NCI-H2107 treated with DMSO at 0.1 percent for 48 hours (cell line): ENCODE results near the gene GDF10.

Experiments used
- DNase-seq: peaks from one replicate; lab custom pipeline; 2025; ENCODE audit not compliant: unreplicated experiment; lab: John Stamatoyannopoulos, UW

Gene GDF10, protein sequence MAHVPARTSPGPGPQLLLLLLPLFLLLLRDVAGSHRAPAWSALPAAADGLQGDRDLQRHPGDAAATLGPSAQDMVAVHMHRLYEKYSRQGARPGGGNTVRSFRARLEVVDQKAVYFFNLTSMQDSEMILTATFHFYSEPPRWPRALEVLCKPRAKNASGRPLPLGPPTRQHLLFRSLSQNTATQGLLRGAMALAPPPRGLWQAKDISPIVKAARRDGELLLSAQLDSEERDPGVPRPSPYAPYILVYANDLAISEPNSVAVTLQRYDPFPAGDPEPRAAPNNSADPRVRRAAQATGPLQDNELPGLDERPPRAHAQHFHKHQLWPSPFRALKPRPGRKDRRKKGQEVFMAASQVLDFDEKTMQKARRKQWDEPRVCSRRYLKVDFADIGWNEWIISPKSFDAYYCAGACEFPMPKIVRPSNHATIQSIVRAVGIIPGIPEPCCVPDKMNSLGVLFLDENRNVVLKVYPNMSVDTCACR

DNA sequence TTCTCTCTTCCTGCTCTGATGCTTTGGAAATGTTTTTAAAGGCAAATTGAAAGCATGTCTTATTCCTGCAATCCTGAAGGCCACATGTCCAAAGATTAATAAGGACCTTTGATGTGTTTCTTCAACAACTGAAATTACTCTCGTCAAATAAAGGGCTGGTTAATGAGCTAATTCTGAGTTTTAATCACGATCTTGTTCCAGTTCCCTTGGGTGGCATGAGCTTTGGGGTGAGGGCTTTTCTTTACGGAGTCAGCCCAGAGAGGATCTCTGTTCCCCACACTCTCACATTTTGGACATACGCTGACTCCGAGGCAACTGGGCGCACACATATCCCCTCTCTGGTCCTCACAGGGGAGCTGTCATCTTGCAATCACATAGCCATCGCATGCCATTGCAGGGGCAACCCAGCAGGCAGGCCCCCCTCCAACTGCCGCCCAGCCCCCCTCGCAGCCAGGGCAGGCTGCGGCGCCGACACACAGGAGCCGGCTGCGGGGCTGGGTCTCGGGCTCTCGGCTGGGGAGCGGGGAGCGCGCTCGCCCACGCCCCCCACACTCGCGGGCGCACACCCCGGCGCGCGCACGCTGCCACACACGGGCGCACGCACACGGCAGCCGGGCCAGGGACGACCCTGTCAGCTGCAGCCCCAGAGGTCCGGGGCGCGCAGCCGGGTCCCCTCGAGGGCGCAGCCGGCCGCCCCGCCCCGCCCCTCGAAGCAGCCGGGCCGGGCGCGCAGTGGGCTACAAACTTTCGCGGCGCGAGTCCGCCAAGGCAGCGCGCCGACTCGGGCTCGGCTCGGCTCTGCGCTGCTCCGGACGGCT, at the start of gene GDF10:
Gene GDF10 (plus strand): TSS at position 587 of the 818 bp plus-strand sequence. CDS start 455 bp downstream, outside the sequence.
- DNase-seq = no peak

- no peak for DNase-seq
Observed at GRCh38 chr10:47252093-47252780, 47.8 kb upstream of the GDF10 start.

GRCh38 chr10:47253030-47253637, 46.9 kb upstream of the GDF10 start:
- DNase-seq = no peak

DNA sequence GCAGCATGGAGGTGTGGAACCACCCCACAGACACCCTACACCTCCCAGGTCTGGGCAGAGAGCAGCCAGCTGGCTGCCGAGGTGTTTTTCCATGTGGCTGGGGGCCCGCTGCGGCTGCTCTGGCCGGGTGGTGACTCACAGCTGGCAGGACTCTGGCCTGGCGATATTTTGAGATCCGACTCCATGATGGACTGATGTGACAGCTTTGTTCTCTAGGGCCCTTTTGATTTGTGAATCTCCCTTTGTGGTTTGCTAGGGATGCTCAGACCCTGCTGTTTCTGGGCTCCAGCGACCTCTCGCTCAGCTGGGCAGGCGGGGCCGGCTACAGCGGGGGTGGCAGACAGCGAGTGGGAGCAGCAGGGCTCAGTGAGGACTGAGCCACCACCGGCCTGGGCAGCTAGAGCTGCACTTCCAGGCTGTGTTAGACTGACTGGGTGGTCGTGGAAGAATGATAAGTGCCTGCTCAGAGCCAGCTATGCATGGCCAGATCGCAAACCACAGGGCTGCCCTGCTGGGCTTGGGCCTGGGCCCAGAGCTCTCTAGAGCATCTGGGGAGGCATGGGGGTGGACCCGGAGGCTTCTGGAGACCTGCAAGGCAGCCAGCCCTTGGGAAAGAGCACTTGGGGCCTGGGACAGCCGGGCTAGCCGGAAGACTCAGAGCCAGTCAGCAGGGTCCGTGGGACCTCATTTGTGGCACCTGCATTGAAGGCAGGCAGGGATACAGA, 46.2 kb upstream of the GDF10 start:
- no peak for DNase-seq

DNA sequence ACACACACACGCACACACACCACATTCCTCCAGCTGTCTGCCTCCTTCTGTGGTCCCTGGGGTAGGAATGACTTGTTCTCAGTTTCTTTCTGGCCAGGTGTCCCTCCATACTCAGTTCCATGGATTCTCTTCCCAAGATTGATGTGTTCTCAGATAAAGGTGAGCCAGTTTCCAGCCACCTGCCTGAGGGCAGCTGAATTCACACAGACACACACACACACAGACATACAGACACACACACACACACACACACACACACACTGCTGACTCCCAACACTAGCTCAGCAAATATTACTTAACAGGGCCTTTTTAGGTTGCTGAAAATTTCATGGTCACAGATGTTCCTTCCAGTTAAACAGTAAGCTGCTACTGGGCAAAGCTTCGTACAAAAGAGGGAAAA, 45.4 kb upstream of the GDF10 start:
- no peak for DNase-seq

GRCh38 chr10:47255033-47255813, 44.8 kb upstream of the GDF10 start:
- no peak for DNase-seq

DNA sequence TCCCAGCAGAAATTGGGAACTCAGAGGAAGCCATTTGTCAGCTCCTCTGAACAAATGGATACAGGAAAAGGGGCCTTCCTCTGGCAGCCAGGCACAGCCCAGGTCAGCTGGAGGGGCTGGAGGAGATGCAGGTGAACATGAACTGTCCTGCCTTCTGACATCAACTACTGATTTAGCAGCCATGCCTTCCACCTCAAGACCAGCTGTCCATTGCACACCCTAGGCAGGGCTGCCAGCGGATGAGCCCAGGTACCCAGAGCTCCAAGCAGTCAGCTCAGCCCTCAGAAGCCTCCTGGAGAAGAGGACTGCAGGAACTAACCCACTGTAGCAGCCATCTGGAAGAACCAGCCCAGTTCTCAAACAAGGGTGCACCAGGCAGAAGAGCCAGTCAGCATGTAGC, 44.1 kb upstream of the GDF10 start:
- DNase-seq = no peak

- DNase-seq = no peak
Observed at GRCh38 chr10:47256751-47257336, 43.2 kb upstream of the GDF10 start.

GRCh38 chr10:47257396-47258120, 42.4 kb upstream of the GDF10 start:
- no peak for DNase-seq

- no peak for DNase-seq
Observed at GRCh38 chr10:47258921-47259320, 41.1 kb upstream of the GDF10 start.

- no peak for DNase-seq
Observed at GRCh38 chr10:47259466-47259865, 40.5 kb upstream of the GDF10 start.

DNA sequence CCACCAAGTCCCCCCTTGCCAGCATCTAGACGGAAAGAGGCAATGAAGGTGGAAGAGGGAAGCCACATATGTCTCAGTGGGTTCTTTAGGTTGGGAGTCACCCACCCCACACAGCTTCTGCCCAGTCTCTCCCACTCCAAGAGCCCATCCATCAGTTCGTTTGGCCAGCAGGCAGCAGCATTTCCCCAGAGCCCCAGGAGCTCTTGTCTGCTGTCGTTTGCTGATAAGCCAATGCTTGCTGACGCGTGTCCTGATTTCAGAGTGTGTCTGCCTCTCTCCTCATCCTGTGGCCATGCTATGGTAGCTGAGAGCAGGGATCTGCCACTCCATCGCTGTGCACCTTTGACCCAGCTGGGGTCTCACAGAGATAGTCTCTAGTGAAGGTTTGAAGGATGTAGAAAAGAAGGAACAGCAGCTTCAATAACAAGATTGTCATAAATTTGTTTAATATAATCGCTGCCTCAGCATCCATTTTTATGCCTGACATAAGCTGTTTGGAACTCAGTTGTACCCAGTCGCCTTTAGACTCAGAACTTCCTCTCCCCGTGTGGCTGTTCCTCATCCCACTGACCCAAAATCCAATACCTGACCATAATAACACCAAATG, 39.4 kb upstream of the GDF10 start:
- no peak for DNase-seq

GRCh38 chr10:47261121-47261520, 38.9 kb upstream of the GDF10 start:
- no peak for DNase-seq

- no peak for DNase-seq
Observed at GRCh38 chr10:47261556-47261955, 38.4 kb upstream of the GDF10 start.

DNA sequence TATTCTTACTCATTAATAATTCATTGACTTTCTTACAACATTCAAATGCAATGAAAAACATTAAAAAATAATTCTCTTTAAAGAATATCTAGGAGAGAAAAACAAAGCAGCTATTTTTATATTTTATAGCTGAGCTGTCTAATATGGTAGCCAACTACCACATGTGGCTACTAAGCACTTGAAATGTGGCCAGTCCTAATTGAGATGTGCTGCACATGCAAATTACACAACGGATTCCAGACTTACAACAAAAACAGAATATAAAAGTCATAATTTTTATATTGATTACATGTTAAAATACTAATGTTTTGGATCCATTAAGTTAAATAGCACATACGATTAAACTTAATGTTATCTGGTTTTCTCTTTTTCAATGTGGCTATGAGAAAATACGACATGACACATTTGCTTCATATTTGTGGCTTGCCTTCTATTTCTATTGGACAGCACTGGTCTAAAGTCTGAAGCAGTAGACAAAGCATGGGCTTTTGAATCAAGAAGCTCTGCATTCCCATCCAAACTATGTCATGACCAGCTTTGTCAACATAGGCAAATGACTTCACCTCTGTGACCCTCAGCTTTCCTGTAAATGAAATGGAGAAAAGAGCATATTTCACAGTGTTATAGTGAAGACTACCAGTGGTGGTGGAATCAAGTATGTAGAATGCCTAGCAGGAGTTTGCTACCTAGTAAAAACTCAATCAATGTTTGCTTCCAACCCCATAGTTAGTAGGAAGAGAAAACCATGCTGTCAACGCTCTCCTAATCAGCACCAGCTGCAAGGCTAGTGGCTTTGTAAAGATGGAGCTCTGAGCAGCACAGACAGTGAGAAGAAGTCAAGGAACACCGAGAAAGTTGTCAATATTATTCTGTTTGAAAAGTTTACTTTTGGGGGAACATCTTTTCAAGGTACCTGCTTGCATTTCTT, 37.1 kb upstream of the GDF10 start:
- no peak for DNase-seq

DNA sequence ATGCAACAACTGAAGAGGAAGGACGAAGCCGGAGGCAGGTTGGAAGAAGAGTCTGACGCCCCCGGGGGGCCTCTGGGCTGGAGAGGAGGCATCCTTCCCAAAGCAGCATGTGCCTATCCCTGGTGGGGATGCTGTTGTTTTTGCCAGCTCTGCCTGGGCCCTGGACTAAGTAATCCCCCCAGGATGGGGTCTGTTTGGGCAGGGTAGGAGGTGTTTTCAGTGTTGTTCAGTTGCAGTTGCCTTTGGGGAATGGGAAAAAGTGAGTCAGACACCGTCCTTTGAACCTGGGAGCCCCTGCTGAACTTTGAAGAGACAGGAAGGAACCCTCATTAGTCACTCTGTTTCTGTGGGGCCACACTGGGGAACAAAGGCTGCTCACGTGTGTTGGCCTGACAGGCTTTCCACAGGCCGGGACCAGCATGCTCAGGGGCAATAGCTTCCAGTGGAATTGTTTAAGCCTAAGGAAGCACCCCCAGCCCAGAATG, 35.2 kb upstream of the GDF10 start:
- no peak for DNase-seq

- DNase-seq = no peak
Observed at GRCh38 chr10:47266602-47267001, 33.4 kb upstream of the GDF10 start.
